Endothelial cell of umbilical vein (primary cell): Measurements from ENCODE around the gene HES3. TPM values are rescaled to one million over a fixed set of nuclear protein-coding genes. Genes with fewer than 3 reads are reported as not detected.

Experiments
- BruUV-seq: library from RNA; stranded (reverse); fragments of 400-500 nt; replicated peaks from 2 replicates; lab custom pipeline; 2021; lab: Mats Ljungman, UMichigan
- CTCF ChIA-PET: fragments of 300-600, 350-600 bp; sonication (Branson Sonifier 250); formaldehyde crosslinking; loops from one replicate; lab custom pipeline; 2021; ENCODE audit warnings: antibody characterized with exemption, inconsistent platforms; lab: Charles Lee
- POLR2A ChIA-PET: fragments of 300-600, 350-600 bp; sonication (Branson Sonifier 250); formaldehyde crosslinking; loops from one replicate; lab custom pipeline; 2021; ENCODE audit warnings: antibody characterized with exemption, inconsistent platforms; lab: Charles Lee
- DNase-seq: peaks from one replicate; pipeline ENCODE4 v3.0.0-alpha.2; 2011; ENCODE audit warnings: low read depth, low spot score
- FAIRE-seq: peaks from 2 replicates; lab custom pipeline; 2011; peaks lifted over from hg19 to GRCh38; lab: Jason Lieb, UNC
- H2AFZ ChIP-seq: 2 replicates; pipeline ENCODE4 v1.6.0; 2012; ENCODE audit warnings: low read depth, low read length, control low read depth, inconsistent platforms
- H3K27ac ChIP-seq: 2 replicates; pipeline ENCODE4 v1.5.1; 2011; ENCODE audit warnings: low read depth, mild to moderate bottlenecking, control low read depth, low read length, moderate library complexity; ENCODE audit not compliant: insufficient read depth
- H3K27me3 ChIP-seq, 2 experiments: 2 replicates each; pipeline versions ENCODE4 v1.6.0 to v1.6.1; 2011; ENCODE audit warnings: low read length in 2 of 2, mixed read lengths in 1 of 2; ENCODE audit not compliant: control insufficient read depth in 2 of 2, insufficient read depth in 2 of 2
- H3K36me3 ChIP-seq, 2 experiments: 2 replicates in 1 of 2; 3 replicates in 1 of 2; pipeline ENCODE4 v1.5.1; 2011; ENCODE audit warnings: low read length in 2 of 2, mild to moderate bottlenecking in 1 of 2, moderate library complexity in 1 of 2; ENCODE audit not compliant: control insufficient read depth in 2 of 2, insufficient read depth in 2 of 2; ENCODE audit errors: extremely low read depth in 1 of 2
- H3K4me1 ChIP-seq: 3 replicates; pipeline ENCODE4 v1.5.1; 2011; ENCODE audit warnings: mild to moderate bottlenecking, low read length; ENCODE audit not compliant: control insufficient read depth, insufficient read depth; ENCODE audit errors: extremely low read depth
- H3K4me2 ChIP-seq: 2 replicates; pipeline ENCODE4 v1.6.1; 2011; ENCODE audit warnings: low read length, control low read depth, mixed read lengths; ENCODE audit not compliant: insufficient read depth
- H3K4me3 ChIP-seq, 3 experiments: fragments of 200-600 bp in 1 of 3; sonication (generic), shearing (Covaris generic) in 1 of 3; replicated peaks in 1 of 3; 2 replicates each; pipeline ENCODE4 v1.5.1; 2011 to 2016; ENCODE audit warnings: control low read depth in 3 of 3, low read length in 3 of 3, mild to moderate bottlenecking in 2 of 3, inconsistent platforms in 1 of 3, low read depth in 1 of 3, moderate library complexity in 1 of 3; ENCODE audit not compliant: insufficient read depth in 1 of 3
- H3K79me2 ChIP-seq: 2 replicates; pipeline ENCODE4 v1.6.0; 2012; ENCODE audit warnings: low read length, inconsistent platforms; ENCODE audit not compliant: control insufficient read depth, insufficient read depth
- H3K9ac ChIP-seq: replicated peaks from 2 replicates; pipeline ENCODE3; 2011; ENCODE audit warnings: low read length, control low read depth; ENCODE audit not compliant: insufficient read depth; ENCODE audit errors: extremely low read depth
- H3K9me1 ChIP-seq: replicated peaks from 3 replicates; pipeline ENCODE4 v1.6.0; 2011; ENCODE audit warnings: mild to moderate bottlenecking, low read length; ENCODE audit not compliant: control insufficient read depth, insufficient read depth; ENCODE audit errors: extremely low read depth
- H3K9me3 ChIP-seq: replicated peaks from 2 replicates; pipeline ENCODE4 v1.5.1; 2012; ENCODE audit warnings: low read length, inconsistent platforms; ENCODE audit not compliant: control insufficient read depth, insufficient read depth
- H4K20me1 ChIP-seq: replicated peaks from 2 replicates; pipeline ENCODE3; 2011; ENCODE audit warnings: mild to moderate bottlenecking, low read length; ENCODE audit not compliant: control insufficient read depth, insufficient read depth; ENCODE audit errors: extremely low read depth
- CTCF ChIP-seq, 2 donors: IDR thresholded peaks; 1 replicate in 1 of 2; 2 replicates in 1 of 2; pipeline ENCODE4 v1.5.1; 2011; ENCODE audit warnings: low read length in 2 of 2, mild to moderate bottlenecking in 2 of 2, moderate library complexity in 2 of 2, control low read depth in 1 of 2, inconsistent platforms in 1 of 2, low read depth in 1 of 2; ENCODE audit not compliant: insufficient read depth in 1 of 2; ENCODE audit errors: extremely low read depth in 1 of 2
- EZH2 ChIP-seq: IDR thresholded peaks from 2 replicates; pipeline ENCODE4 v1.6.1; 2012; ENCODE audit warnings: borderline replicate concordance, low read depth, mild to moderate bottlenecking, moderate library complexity, low read length, inconsistent platforms; ENCODE audit not compliant: severe bottlenecking
- FOS ChIP-seq: IDR thresholded peaks from 2 replicates; pipeline ENCODE4 v1.6.1; 2011; ENCODE audit warnings: mild to moderate bottlenecking, low read length, moderate library complexity, borderline replicate concordance; ENCODE audit not compliant: insufficient read depth
- GATA2 ChIP-seq: IDR thresholded peaks from 2 replicates; pipeline ENCODE4 v1.7.0; 2011; ENCODE audit warnings: low read depth, mild to moderate bottlenecking, moderate library complexity, mixed read lengths, low read length; ENCODE audit not compliant: insufficient read length, insufficient read depth
- JUN ChIP-seq: IDR thresholded peaks from 2 replicates; pipeline ENCODE4 v1.6.1; 2011; ENCODE audit warnings: borderline replicate concordance, low read depth; ENCODE audit not compliant: insufficient read length, insufficient read depth
- MAX ChIP-seq: IDR thresholded peaks from 2 replicates; pipeline ENCODE4 v1.6.1; 2011; ENCODE audit not compliant: insufficient read depth, insufficient read length
- MYC ChIP-seq: IDR thresholded peaks from one replicate; pipeline ENCODE4 v1.6.1; 2011; ENCODE audit warnings: mild to moderate bottlenecking, low read depth, low read length
- POLR2A ChIP-seq: IDR thresholded peaks from 2 replicates; pipeline ENCODE4 v1.6.1; 2012; ENCODE audit warnings: low read depth, mild to moderate bottlenecking, control low read depth, low read length
- POLR2AphosphoS5 ChIP-seq: IDR thresholded peaks from 2 replicates; pipeline ENCODE4 v1.6.1; 2012; ENCODE audit warnings: low read depth, mild to moderate bottlenecking, control low read depth, low read length, moderate library complexity; ENCODE audit not compliant: insufficient read depth
- dilution Hi-C: fragments of 300-500 bp; cut with MboI; formaldehyde crosslinking; loops from one replicate; pipeline ENCODE4 v1.15.0; 2019; ENCODE audit warnings: low sequenced_read_pairs; ENCODE audit not compliant: extremely low pct_ligation_motif_present
- intact Hi-C: fragments of 100-400 bp; cut with micrococcal nuclease; formaldehyde crosslinking; loops from one replicate; pipeline ENCODE4 v1.10.0; 2022
- polyA plus RNA-seq, 4 experiments: library from polyadenylated mRNA; depleted of rRNA in 3 of 4; stranded (reverse) in 3 of 4; unstranded in 1 of 4; fragments of >200 nt; gene quantifications; 2 replicates each; pipeline versions ENCODE4 v1.2.1 to v1.2.3, GENCODE V29; 2011 to 2012; ENCODE audit warnings: missing spikeins in 1 of 4
- total RNA-seq: library from RNA; stranded (reverse); gene quantifications from 2 replicates; pipeline ENCODE4 v1.2.3, GENCODE V29; 2021

Gene HES3
- total and polyA plus RNA-seq, 2 donors (not counting 3 experiments of a cell fraction or from before 2014, with no cell fraction given): not detected

GRCh38 chr1:6279066-6279465, 35.1 kb downstream of the HES3 start:
- no peak for TF ChIP-seq POLR2A
- no peak for TF ChIP-seq GATA2
- TF ChIP-seq MAX: no peak
- no peak for TF ChIP-seq JUN
- TF ChIP-seq FOS: no peak
- TF ChIP-seq CTCF (IDR thresholded peaks at IDR 0.05; ENCODE audit: extremely low read depth in 1 of 2, insufficient read depth in 1 of 2, low read depth in 1 of 2, low read length in 2 of 2): no peak
- TF ChIP-seq POLR2AphosphoS5: no peak
- TF ChIP-seq MYC: no peak
- TF ChIP-seq EZH2: no peak
- no peaks in the 10 kb centered on the region for H3K27me3 ChIP-seq
- intact Hi-C loops: no loop called here
- no peaks in the 10 kb centered on the region for H3K36me3 ChIP-seq
- dilution Hi-C loops: no loop called here
- FAIRE-seq (no peak), DNase-seq (no peak)
- H3K4me1 ChIP-seq: no peaks in the 10 kb centered on the region
- no peaks in the 10 kb centered on the region for H3K9me3 ChIP-seq
- no peak overlapping the region for H3K9ac ChIP-seq
- POLR2A ChIA-PET: no interaction called here
- H3K79me2 ChIP-seq: no peaks in the 10 kb centered on the region
- no peaks in the 10 kb centered on the region for H4K20me1 ChIP-seq
- no peak overlapping the region for H2AFZ ChIP-seq
- no peak overlapping the region for H3K4me3 ChIP-seq
- no peaks in the 10 kb centered on the region for H3K9me1 ChIP-seq
- H3K27ac ChIP-seq: no peak overlapping the region
- CTCF ChIA-PET: interaction anchor here (1.4 kb wide), 1 partner anchor 13 kb away, joined by 3 read pairs; no protein-coding TSS in a partner anchor
- no TSS peak for BruUV-seq
- no peak overlapping the region for H3K4me2 ChIP-seq
